Measurements from ENCODE around the gene LRRN2.

- TF ChIP-seq EP300 (IDR thresholded peaks at IDR 0.05) (no peak), POLR2A (IDR thresholded peaks at IDR 0.05) (no peak), CTCF (IDR thresholded peaks at IDR 0.05) (no peak)
Measured at GRCh38 chr1:204651843-204652421, 33.6 kb downstream of the LRRN2 start.

Data from sigmoid colon (tissue), 4 donors.